ENCODE measurements around the gene GPD2. TPM values are rescaled to one million over a fixed set of nuclear protein-coding genes. Genes with fewer than 3 reads are reported as not detected.

GPD2 gene
- total and polyA plus RNA-seq, 7 donors = 6.3 to 86.6 (median 24.0) TPM

DNA sequence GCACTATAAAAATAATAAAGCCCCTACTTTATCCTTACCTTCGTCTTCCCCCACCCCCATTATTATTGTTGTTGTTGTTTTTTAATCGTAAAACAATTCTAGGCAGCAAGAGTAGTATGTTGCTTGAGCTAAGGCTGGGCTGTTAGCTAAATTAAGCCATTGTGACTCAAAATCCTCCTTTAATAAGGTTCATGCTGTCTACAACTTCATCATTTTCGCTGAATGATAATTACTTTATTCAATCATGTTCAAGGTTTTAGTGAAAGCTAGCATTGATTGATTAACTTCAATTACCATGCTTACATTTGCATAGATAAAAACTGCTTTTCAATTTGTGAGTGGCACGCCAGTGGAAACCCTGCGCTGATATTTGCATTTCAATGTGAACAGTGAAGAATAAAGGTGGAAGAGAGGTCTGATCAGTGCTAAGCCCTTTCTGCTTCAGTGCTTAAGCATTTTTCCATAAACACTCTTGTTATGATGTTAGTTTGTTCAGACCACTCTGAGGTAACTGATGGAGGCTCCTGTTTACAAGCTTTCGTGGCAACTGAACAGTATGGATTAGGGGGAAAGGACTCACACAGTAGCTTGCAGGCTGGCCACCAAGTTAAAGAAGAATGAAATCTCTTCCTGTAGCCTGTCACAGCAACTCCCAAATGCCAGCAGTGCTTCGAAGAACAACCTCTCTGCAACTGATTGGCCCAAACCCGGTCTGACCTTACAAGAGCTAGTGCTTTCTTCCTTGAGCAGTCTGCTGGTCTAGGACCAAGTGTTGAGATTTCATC, 156.8 kb downstream of the GPD2 start:
- Histone ChIP-seq H3K4me3 (no peak overlapping the region), H3K9me3 (no peaks in the 10 kb centered on the region), H3K27me3 (ENCODE audit: insufficient read depth in 3 of 3, low read length in 2 of 3) (no peaks in the 10 kb centered on the region), H3K36me3 (ENCODE audit: insufficient read depth in 1 of 2, low read depth in 1 of 2) (no peaks in the 10 kb centered on the region), H3K4me1 (no peaks in the 10 kb centered on the region), H3K27ac (no peak overlapping the region)
- DNase-seq (no peak), ATAC-seq (no peak)
- WGBS, 3 donors = 78 to 83% (median 79%) methylated on average over 8 of the region's 8 CpGs
- TF ChIP-seq, protein P1, sequence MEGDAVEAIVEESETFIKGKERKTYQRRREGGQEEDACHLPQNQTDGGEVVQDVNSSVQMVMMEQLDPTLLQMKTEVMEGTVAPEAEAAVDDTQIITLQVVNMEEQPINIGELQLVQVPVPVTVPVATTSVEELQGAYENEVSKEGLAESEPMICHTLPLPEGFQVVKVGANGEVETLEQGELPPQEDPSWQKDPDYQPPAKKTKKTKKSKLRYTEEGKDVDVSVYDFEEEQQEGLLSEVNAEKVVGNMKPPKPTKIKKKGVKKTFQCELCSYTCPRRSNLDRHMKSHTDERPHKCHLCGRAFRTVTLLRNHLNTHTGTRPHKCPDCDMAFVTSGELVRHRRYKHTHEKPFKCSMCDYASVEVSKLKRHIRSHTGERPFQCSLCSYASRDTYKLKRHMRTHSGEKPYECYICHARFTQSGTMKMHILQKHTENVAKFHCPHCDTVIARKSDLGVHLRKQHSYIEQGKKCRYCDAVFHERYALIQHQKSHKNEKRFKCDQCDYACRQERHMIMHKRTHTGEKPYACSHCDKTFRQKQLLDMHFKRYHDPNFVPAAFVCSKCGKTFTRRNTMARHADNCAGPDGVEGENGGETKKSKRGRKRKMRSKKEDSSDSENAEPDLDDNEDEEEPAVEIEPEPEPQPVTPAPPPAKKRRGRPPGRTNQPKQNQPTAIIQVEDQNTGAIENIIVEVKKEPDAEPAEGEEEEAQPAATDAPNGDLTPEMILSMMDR (IDR thresholded peaks at IDR 0.05) = no peak
- intact Hi-C loops (cut with DNase I) = loop anchor here in 1 of 2 donors (5.0 kb wide), 1 partner anchor 299 kb away; no protein-coding TSS in a partner anchor

DNA sequence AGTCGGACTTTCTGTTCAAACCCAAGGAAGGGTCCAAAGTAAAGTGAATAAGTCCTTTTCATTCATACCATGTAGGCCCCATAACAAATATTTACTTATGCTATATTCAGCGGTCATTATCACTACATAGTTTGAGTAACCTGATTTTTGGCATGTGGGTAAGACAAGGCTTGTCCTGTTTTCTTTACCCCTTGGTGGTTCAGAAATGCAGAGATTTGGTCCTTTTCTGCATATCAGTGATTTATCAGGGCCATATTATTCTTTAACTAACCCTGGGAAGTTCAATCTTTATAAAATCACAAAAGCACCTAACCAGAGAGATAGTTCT, 157.4 kb downstream of the GPD2 start:
- no peaks in the 10 kb centered on the region for H3K27me3 ChIP-seq (ENCODE audit: insufficient read depth in 3 of 3, low read length in 2 of 3)
- no peaks in the 10 kb centered on the region for H3K9me3 ChIP-seq
- H3K4me3 ChIP-seq = no peak overlapping the region
- H3K27ac ChIP-seq = no peak overlapping the region
- WGBS, 3 donors = 80 to 86% (median 84%) methylated on average over 2 of the region's 2 CpGs
- DNase-seq (no peak), ATAC-seq (no peak)
- no peaks in the 10 kb centered on the region for H3K36me3 ChIP-seq (ENCODE audit: insufficient read depth in 1 of 2, low read depth in 1 of 2)
- no peaks in the 10 kb centered on the region for H3K4me1 ChIP-seq
- TF ChIP-seq, protein P1 (IDR thresholded peaks at IDR 0.05) = no peak
- intact Hi-C loops (cut with DNase I) = loop anchor here in 1 of 2 donors (5.0 kb wide), 1 partner anchor 299 kb away; no protein-coding TSS in a partner anchor

DNA sequence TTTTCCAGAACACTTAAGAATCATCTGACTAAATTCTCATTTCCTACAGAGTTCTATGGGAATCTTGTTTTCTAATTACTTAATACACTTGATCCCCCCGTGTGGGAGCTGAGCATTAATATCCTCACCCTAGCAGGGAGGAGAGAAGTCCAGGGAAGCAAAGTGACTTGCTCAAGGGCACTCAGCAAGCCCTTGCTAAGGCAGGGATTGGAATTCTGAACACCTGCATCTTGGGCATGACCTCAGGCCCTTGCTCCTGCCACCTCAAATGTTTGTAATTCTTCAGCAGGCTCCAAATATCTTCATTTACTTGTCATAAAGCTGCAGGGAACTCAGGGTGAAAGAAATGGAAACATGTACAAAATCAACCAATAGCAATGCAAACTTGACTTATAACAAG, 162.4 kb downstream of the GPD2 start:
- Histone ChIP-seq H3K4me1 (no peaks in the 10 kb centered on the region), H3K27me3 (ENCODE audit: insufficient read depth in 3 of 3, low read length in 2 of 3) (no peaks in the 10 kb centered on the region), H3K4me3 (no peak overlapping the region), H3K27ac (no peak overlapping the region), H3K36me3 (ENCODE audit: insufficient read depth in 1 of 2, low read depth in 1 of 2) (no peaks in the 10 kb centered on the region), H3K9me3 (no peaks in the 10 kb centered on the region)
- no peak for DNase-seq
- TF ChIP-seq, protein P1 (IDR thresholded peaks at IDR 0.05) = no peak
- 41 to 50% (median 45%) methylated on average over 1 of the region's 1 CpG for WGBS, 3 donors
- intact Hi-C loops (cut with DNase I) = no loop called here
- ATAC-seq = no peak

DNA sequence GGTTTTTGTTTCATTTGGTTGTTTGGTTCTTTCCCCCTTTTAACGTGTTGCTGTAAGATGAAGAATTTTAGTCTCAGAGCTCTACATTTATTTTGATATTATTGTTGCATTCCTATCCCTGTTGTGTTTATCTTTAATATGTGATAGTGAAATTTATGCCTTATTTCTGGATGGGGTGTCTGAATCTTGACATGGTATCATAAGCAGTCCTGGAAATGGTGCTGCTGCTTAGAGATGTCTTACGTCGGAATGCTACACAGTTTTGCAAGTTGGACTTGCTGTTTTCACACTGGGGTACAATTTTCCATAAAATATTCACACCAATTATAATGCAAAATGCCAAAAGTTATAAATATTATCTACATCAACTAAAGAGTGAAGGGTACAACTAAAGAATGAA, 164.0 kb downstream of the GPD2 start:
- Histone ChIP-seq H3K27me3 (ENCODE audit: insufficient read depth in 3 of 3, low read length in 2 of 3) (no peaks in the 10 kb centered on the region), H3K4me3 (no peak overlapping the region), H3K4me1 (no peaks in the 10 kb centered on the region), H3K27ac (no peak overlapping the region), H3K36me3 (ENCODE audit: insufficient read depth in 1 of 2, low read depth in 1 of 2) (no peaks in the 10 kb centered on the region), H3K9me3 (no peaks in the 10 kb centered on the region)
- TF ChIP-seq, protein P1 (IDR thresholded peaks at IDR 0.05) = no peak
- WGBS, 3 donors = 84 to 88% (median 86%) methylated on average over 3 of the region's 3 CpGs
- DNase-seq = no peak
- intact Hi-C loops (cut with DNase I) = no loop called here
- ATAC-seq = no peak
